Measurements from ENCODE around the gene PSMA2. TPM values are rescaled to one million over a fixed set of nuclear protein-coding genes. Genes with fewer than 3 reads are reported as not detected.

Gene PSMA2
- total and polyA plus RNA-seq, 2 experiments from 2014 or later = 118 to 213 TPM

- Histone ChIP-seq H3K27me3 (no peaks in the 10 kb centered on the region), H3K4me1 (ENCODE audit: insufficient read depth) (no peaks in the 10 kb centered on the region), H4K20me1 (ENCODE audit: insufficient read depth, poor library complexity, severe bottlenecking) (no peaks in the 10 kb centered on the region), H3K79me2 (no peaks in the 10 kb centered on the region), H3K27ac (no peak overlapping the region), H3K4me3 (no peak overlapping the region), H3K36me3 (replicated peaks; ENCODE audit: insufficient read depth, low read depth) (no peaks in the 10 kb centered on the region), H3K4me2 (no peak overlapping the region), H3K9me2 (replicated peaks; ENCODE audit: insufficient read depth) (no peaks in the 10 kb centered on the region), H3K9me3 (ENCODE audit: low read depth) (no peaks in the 10 kb centered on the region), H2AFZ (no peak overlapping the region)
- TF ChIP-seq, protein P1, sequence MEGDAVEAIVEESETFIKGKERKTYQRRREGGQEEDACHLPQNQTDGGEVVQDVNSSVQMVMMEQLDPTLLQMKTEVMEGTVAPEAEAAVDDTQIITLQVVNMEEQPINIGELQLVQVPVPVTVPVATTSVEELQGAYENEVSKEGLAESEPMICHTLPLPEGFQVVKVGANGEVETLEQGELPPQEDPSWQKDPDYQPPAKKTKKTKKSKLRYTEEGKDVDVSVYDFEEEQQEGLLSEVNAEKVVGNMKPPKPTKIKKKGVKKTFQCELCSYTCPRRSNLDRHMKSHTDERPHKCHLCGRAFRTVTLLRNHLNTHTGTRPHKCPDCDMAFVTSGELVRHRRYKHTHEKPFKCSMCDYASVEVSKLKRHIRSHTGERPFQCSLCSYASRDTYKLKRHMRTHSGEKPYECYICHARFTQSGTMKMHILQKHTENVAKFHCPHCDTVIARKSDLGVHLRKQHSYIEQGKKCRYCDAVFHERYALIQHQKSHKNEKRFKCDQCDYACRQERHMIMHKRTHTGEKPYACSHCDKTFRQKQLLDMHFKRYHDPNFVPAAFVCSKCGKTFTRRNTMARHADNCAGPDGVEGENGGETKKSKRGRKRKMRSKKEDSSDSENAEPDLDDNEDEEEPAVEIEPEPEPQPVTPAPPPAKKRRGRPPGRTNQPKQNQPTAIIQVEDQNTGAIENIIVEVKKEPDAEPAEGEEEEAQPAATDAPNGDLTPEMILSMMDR (IDR thresholded peaks at IDR 0.05; ENCODE audit: poor library complexity) = no peak
- TF ChIP-seq EZH2phosphoT487 (IDR thresholded peaks at IDR 0.05; ENCODE audit: low read depth, severe bottlenecking, unreplicated experiment) (no peak), EZH2 (IDR thresholded peaks at IDR 0.05; ENCODE audit: borderline replicate concordance) (no peak)
- WGBS (ENCODE audit: low lambda C conversion rate, missing lambda C conversion rate) = 58% methylated on average over 2 of the region's 2 CpGs
- DNase-seq (ENCODE audit: low spot score) = no peak
Measured at GRCh38 chr7:42964293-42964692, 32.3 kb upstream of the PSMA2 start.

- no peak for TF ChIP-seq EZH2phosphoT487 (IDR thresholded peaks at IDR 0.05; ENCODE audit: low read depth, severe bottlenecking, unreplicated experiment)
- no peak for TF ChIP-seq EZH2 (IDR thresholded peaks at IDR 0.05; ENCODE audit: borderline replicate concordance)
- TF ChIP-seq, protein P1 (IDR thresholded peaks at IDR 0.05; ENCODE audit: poor library complexity) = no peak
- H4K20me1 ChIP-seq (ENCODE audit: insufficient read depth, poor library complexity, severe bottlenecking) = no peaks in the 10 kb centered on the region
- no peaks in the 10 kb centered on the region for H3K9me2 ChIP-seq (replicated peaks; ENCODE audit: insufficient read depth)
- no peak overlapping the region for H3K4me2 ChIP-seq
- DNase-seq (ENCODE audit: low spot score) = no peak
- H3K79me2 ChIP-seq = no peaks in the 10 kb centered on the region
- no peak overlapping the region for H2AFZ ChIP-seq
- WGBS (ENCODE audit: low lambda C conversion rate, missing lambda C conversion rate) = 26% methylated on average over 2 of the region's 2 CpGs
- H3K36me3 ChIP-seq (replicated peaks; ENCODE audit: insufficient read depth, low read depth) = no peaks in the 10 kb centered on the region
- no peaks in the 10 kb centered on the region for H3K27me3 ChIP-seq
- H3K27ac ChIP-seq = no peak overlapping the region
- no peaks in the 10 kb centered on the region for H3K9me3 ChIP-seq (ENCODE audit: low read depth)
- H3K4me1 ChIP-seq (ENCODE audit: insufficient read depth) = no peaks in the 10 kb centered on the region
- no peak overlapping the region for H3K4me3 ChIP-seq
Measured at GRCh38 chr7:42961170-42961569, 29.2 kb upstream of the PSMA2 start.

DNA sequence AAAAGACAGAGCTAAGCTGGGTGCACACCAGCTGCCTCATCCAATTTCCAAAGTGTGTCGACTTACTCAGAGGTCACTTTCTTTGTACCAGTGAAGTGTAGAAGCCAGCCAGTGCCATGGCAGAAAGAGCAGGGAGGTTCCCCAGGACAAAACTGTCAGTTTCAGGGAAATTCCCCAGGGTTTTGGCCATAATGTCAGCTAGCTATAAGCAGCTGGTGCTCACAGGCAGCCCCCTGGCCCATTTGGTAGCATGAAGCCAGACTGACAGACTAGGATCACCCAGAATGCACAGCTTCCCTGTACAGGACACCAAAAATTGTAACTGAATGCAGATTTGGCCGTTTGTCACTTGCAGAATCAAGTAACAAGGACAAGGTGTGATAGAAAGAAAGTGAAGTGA, 28.8 kb upstream of the PSMA2 start:
- no peak for TF ChIP-seq EZH2phosphoT487 (IDR thresholded peaks at IDR 0.05; ENCODE audit: low read depth, severe bottlenecking, unreplicated experiment)
- no peak for TF ChIP-seq EZH2 (IDR thresholded peaks at IDR 0.05; ENCODE audit: borderline replicate concordance)
- TF ChIP-seq, protein P1 (IDR thresholded peaks at IDR 0.05; ENCODE audit: poor library complexity) = no peak
- Histone ChIP-seq H3K4me3 (no peak overlapping the region), H3K27me3 (no peaks in the 10 kb centered on the region), H3K4me2 (no peak overlapping the region), H2AFZ (no peak overlapping the region), H3K9me2 (replicated peaks; ENCODE audit: insufficient read depth) (no peaks in the 10 kb centered on the region), H3K79me2 (no peaks in the 10 kb centered on the region), H3K9me3 (ENCODE audit: low read depth) (no peaks in the 10 kb centered on the region), H4K20me1 (ENCODE audit: insufficient read depth, poor library complexity, severe bottlenecking) (no peaks in the 10 kb centered on the region), H3K4me1 (ENCODE audit: insufficient read depth) (no peaks in the 10 kb centered on the region), H3K36me3 (replicated peaks; ENCODE audit: insufficient read depth, low read depth) (no peaks in the 10 kb centered on the region), H3K27ac (no peak overlapping the region)
- no peak for DNase-seq (ENCODE audit: low spot score)
- 66% methylated on average over 2 of the region's 2 CpGs for WGBS (ENCODE audit: low lambda C conversion rate, missing lambda C conversion rate)

GRCh38 chr7:42959549-42959948, 27.6 kb upstream of the PSMA2 start:
- WGBS (ENCODE audit: low lambda C conversion rate, missing lambda C conversion rate) = 88% methylated on average over 2 of the region's 2 CpGs
- Histone ChIP-seq H3K27me3 (no peaks in the 10 kb centered on the region), H3K9me3 (ENCODE audit: low read depth) (no peaks in the 10 kb centered on the region), H4K20me1 (ENCODE audit: insufficient read depth, poor library complexity, severe bottlenecking) (no peaks in the 10 kb centered on the region), H3K9me2 (replicated peaks; ENCODE audit: insufficient read depth) (no peaks in the 10 kb centered on the region), H2AFZ (no peak overlapping the region), H3K4me3 (no peak overlapping the region), H3K4me2 (no peak overlapping the region), H3K36me3 (replicated peaks; ENCODE audit: insufficient read depth, low read depth) (no peaks in the 10 kb centered on the region), H3K4me1 (ENCODE audit: insufficient read depth) (no peaks in the 10 kb centered on the region), H3K79me2 (no peaks in the 10 kb centered on the region), H3K27ac (no peak overlapping the region)
- TF ChIP-seq, protein P1 (IDR thresholded peaks at IDR 0.05; ENCODE audit: poor library complexity) = no peak
- TF ChIP-seq EZH2 (IDR thresholded peaks at IDR 0.05; ENCODE audit: borderline replicate concordance) (no peak), EZH2phosphoT487 (IDR thresholded peaks at IDR 0.05; ENCODE audit: low read depth, severe bottlenecking, unreplicated experiment) (no peak)
- no peak for DNase-seq (ENCODE audit: low spot score)
